PC-3 (cell line): ENCODE measurements around the gene PITX2. TPM values are rescaled to one million over a fixed set of nuclear protein-coding genes. Genes with fewer than 3 reads are reported as not detected.

Source experiments
- ATAC-seq: fragments of 200-7000 bp; cut with Tn5 transposase; 2 replicates; pipeline ENCODE4 v1.9.1; 2020; ENCODE audit warnings: mild to moderate bottlenecking, moderate library complexity
- BruUV-seq: library from RNA; stranded (reverse); fragments of 400-500 nt; replicated peaks from 2 replicates; lab custom pipeline; 2021; lab: Mats Ljungman, UMichigan
- CTCF ChIA-PET: fragments of 300-600 bp; sonication (Branson Sonifier 250); formaldehyde crosslinking; loops from one replicate; lab custom pipeline; 2022; ENCODE audit warnings: antibody characterized with exemption; lab: Charles Lee
- POLR2A ChIA-PET: fragments of 300-600 bp; sonication (Branson Sonifier 250); formaldehyde crosslinking; loops from one replicate; lab custom pipeline; 2022; ENCODE audit warnings: antibody characterized with exemption; ENCODE audit not compliant: unreplicated experiment; lab: Charles Lee
- DNase-seq: peaks from one replicate; pipeline ENCODE4 v3.0.0-alpha.2; 2015
- H2AFZ ChIP-seq: fragments of 300-600 bp; sonication (generic); 2 replicates; pipeline ENCODE4 v1.6.0; 2016; ENCODE audit warnings: antibody characterized with exemption, low read length
- H3F3A ChIP-seq: fragments of 300-600 bp; sonication (generic); one replicate; pipeline ENCODE4 v1.6.0; 2017; ENCODE audit warnings: antibody characterized with exemption, low read length, control low read depth, mild to moderate bottlenecking; ENCODE audit not compliant: unreplicated experiment
- H3K27ac ChIP-seq: fragments of 300-600 bp; sonication (generic); 2 replicates; pipeline ENCODE4 v1.5.1; 2016; ENCODE audit warnings: mild to moderate bottlenecking, low read length
- H3K27me3 ChIP-seq: fragments of 300-600 bp; sonication (generic); 2 replicates; pipeline ENCODE4 v1.6.1; 2016; ENCODE audit warnings: low read length, mixed read lengths
- H3K36me3 ChIP-seq: fragments of 300-600 bp; sonication (generic); 2 replicates; pipeline ENCODE4 v1.6.1; 2016; ENCODE audit warnings: low read depth, mixed run types, low read length, mixed read lengths
- H3K4me1 ChIP-seq: fragments of 300-600 bp; sonication (generic); 2 replicates; pipeline ENCODE4 v1.5.1; 2016; ENCODE audit warnings: low read length; ENCODE audit not compliant: insufficient read depth
- H3K4me2 ChIP-seq: fragments of 300-600 bp; sonication (generic); 2 replicates; pipeline ENCODE4 v1.6.0; 2016; ENCODE audit warnings: low read length
- H3K4me3 ChIP-seq: fragments of 300-600 bp; sonication (generic); 2 replicates; pipeline ENCODE4 v1.5.1; 2016; ENCODE audit warnings: mild to moderate bottlenecking, low read length, mixed read lengths
- H3K79me2 ChIP-seq: fragments of 300-600 bp; sonication (generic); 2 replicates; pipeline ENCODE4 v1.6.1; 2017; ENCODE audit warnings: low read length, mixed read lengths
- H3K9ac ChIP-seq: fragments of 300-600 bp; sonication (generic); 2 replicates; pipeline ENCODE4 v1.6.0; 2016; ENCODE audit warnings: mild to moderate bottlenecking, low read length
- H3K9me2 ChIP-seq: fragments of 300-600 bp; sonication (generic); replicated peaks from 2 replicates; pipeline ENCODE4 v1.6.1; 2016; ENCODE audit warnings: mixed run types, low read length, mixed read lengths
- H3K9me3 ChIP-seq: fragments of 300-600 bp; sonication (generic); 2 replicates; pipeline ENCODE4 v1.6.1; 2016; ENCODE audit warnings: low read length, mixed read lengths
- H4K20me1 ChIP-seq: fragments of 300-600 bp; sonication (generic); 2 replicates; pipeline ENCODE4 v1.6.1; 2016; ENCODE audit warnings: low read length, mixed read lengths
- EZH2 ChIP-seq: fragments of 300-600 bp; sonication (generic); IDR thresholded peaks from one replicate; pipeline ENCODE4 v1.6.1; 2017; ENCODE audit warnings: antibody characterized with exemption, mild to moderate bottlenecking, low read length; ENCODE audit not compliant: unreplicated experiment
- EZH2phosphoT487 ChIP-seq: fragments of 300-600 bp; sonication (generic); IDR thresholded peaks from 2 replicates; pipeline ENCODE4 v1.6.1; 2018; ENCODE audit warnings: mild to moderate bottlenecking, antibody characterized with exemption, low read length, borderline replicate concordance
- intact Hi-C: fragments of 100-400 bp; cut with micrococcal nuclease; formaldehyde crosslinking; loops from 2 replicates; pipeline ENCODE4 v1.9.0; 2023
- total RNA-seq: library from RNA; depleted of rRNA; stranded (reverse); fragments of >200 nt; gene quantifications from 2 replicates; pipeline ENCODE4 v1.2.3, GENCODE V29; 2014
- TF ChIP-seq, protein P1 (sequence below): fragments of 300-600 bp; sonication (generic); conservative IDR thresholded peaks from 2 replicates; pipeline ENCODE4 v1.5.1; 2017; ENCODE audit warnings: antibody characterized with exemption, low read depth, mild to moderate bottlenecking, low read length

The PITX2 gene
- total RNA-seq, 1 experiment from 2014 or later = 0.55 TPM

DNA sequence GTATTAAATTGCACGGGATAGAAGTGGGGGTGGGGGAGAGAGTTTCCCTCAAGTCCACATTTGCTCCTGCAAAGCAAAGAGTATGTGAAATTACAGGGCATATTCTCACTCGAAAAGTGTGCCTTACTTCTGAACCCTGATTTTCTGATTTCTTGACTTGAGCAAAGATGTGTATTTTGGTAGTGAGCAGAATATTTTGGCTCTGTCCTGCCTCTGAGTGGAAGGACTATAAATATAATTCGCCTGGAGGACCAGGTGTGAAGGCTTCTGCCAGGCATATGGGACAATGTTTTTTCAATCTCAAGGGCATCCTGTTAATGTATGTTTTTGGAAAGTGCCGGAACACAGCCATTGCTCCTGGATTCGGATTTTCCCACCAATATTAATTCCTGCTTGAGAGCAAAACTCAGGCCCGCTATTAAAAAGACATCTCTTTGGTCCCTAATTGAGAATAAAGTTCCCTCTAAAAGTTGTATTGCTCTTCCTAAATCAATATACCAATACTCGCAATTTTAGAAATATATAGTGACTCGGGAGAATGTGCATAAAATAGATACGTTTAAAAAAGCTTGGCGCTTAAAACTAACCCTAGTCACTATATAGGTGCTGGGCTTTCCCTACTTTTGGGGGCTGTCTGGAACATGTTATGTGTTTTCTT lies 15.3 kb upstream of the PITX2 start:
- no peak overlapping the region for H3K27ac ChIP-seq
- no peaks in the 10 kb centered on the region for H3K4me1 ChIP-seq
- H3K79me2 ChIP-seq = no peaks in the 10 kb centered on the region
- H3K4me3 ChIP-seq = no peak overlapping the region
- POLR2A ChIA-PET = no interaction called here
- H3K27me3 ChIP-seq = peaks cover 98% of the 10 kb centered on the region
- no peaks in the 10 kb centered on the region for H3K36me3 ChIP-seq
- no TSS peak for BruUV-seq
- ATAC-seq (no peak), DNase-seq (no peak)
- CTCF ChIA-PET = interaction anchor here (0.7 kb wide), 1 partner anchor 196 kb away, joined by 4 read pairs; no protein-coding TSS in a partner anchor
- no peaks in the 10 kb centered on the region for H4K20me1 ChIP-seq
- no peaks in the 10 kb centered on the region for H3K9me2 ChIP-seq
- no peak for TF ChIP-seq EZH2
- TF ChIP-seq EZH2phosphoT487 = no peak
- TF ChIP-seq, protein P1, sequence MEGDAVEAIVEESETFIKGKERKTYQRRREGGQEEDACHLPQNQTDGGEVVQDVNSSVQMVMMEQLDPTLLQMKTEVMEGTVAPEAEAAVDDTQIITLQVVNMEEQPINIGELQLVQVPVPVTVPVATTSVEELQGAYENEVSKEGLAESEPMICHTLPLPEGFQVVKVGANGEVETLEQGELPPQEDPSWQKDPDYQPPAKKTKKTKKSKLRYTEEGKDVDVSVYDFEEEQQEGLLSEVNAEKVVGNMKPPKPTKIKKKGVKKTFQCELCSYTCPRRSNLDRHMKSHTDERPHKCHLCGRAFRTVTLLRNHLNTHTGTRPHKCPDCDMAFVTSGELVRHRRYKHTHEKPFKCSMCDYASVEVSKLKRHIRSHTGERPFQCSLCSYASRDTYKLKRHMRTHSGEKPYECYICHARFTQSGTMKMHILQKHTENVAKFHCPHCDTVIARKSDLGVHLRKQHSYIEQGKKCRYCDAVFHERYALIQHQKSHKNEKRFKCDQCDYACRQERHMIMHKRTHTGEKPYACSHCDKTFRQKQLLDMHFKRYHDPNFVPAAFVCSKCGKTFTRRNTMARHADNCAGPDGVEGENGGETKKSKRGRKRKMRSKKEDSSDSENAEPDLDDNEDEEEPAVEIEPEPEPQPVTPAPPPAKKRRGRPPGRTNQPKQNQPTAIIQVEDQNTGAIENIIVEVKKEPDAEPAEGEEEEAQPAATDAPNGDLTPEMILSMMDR = no peak
- H3K9ac ChIP-seq = no peak overlapping the region
- intact Hi-C loops = loop anchor here (10.0 kb wide), 1 partner anchor 1397 kb away; no protein-coding TSS in a partner anchor
- H3K9me3 ChIP-seq = no peaks in the 10 kb centered on the region
- no peak overlapping the region for H3K4me2 ChIP-seq
- no peaks in the 10 kb centered on the region for H3F3A ChIP-seq
- no peak overlapping the region for H2AFZ ChIP-seq

DNA sequence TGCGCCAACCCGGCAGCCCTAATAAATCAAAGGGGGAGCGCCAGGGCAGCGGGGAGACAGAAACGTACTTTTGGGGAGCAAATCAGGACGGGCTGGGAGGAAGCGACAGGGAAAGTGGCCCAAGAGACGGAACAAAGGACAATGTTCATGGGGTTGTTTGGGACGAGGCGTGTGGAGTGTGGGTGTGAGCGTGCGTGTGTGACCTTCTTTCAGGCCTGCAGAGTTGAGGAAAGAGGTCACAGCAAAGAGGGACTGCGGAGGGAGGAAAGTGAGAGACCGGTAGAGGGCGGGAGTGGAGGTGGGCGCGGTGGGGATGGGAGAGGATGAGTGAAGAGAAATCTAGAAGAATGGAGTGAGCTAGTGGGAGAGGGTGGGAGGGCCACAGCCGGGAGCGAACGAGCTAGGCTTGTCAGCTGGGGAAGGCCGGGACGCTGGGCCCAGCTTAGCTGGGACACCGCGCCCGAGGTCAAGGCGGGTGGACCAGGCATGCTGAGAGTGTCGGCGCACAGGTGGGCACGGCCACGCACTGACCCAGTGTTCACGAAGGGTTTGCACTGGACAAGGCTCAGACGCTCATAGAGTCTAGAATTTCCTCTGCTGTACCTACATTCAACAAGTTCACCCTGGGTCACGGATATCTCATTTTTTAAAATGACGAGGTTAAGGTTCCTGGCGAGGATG lies 14.7 kb upstream of the PITX2 start:
- Histone ChIP-seq H3K36me3 (no peaks in the 10 kb centered on the region), H3K9me2 (no peaks in the 10 kb centered on the region), H3K4me3 (no peak overlapping the region), H3F3A (no peaks in the 10 kb centered on the region), H3K9me3 (no peaks in the 10 kb centered on the region), H4K20me1 (no peaks in the 10 kb centered on the region), H3K79me2 (no peaks in the 10 kb centered on the region), H3K4me2 (no peak overlapping the region), H2AFZ (no peak overlapping the region), H3K27me3 (peaks cover 98% of the 10 kb centered on the region), H3K9ac (no peak overlapping the region), H3K27ac (no peak overlapping the region), H3K4me1 (no peaks in the 10 kb centered on the region)
- POLR2A ChIA-PET = no interaction called here
- no peak for DNase-seq
- CTCF ChIA-PET = no interaction called here
- no TSS peak for BruUV-seq
- intact Hi-C loops = loop anchor here (10.0 kb wide), 1 partner anchor 1397 kb away; no protein-coding TSS in a partner anchor
- TF ChIP-seq, protein P1 = no peak
- TF ChIP-seq EZH2phosphoT487 (no peak), EZH2 (no peak)
- ATAC-seq = no peak
